ENCODE measurements around the gene THEMIS.
A peak's percentile ranks its signal among the peaks of the same experiment; 100 is the strongest.
"Not testable (repeated sequence)": the region's sequence is repeated elsewhere in the genome, so short reads cannot be mapped to it uniquely, and the experiment has no call there.

The THEMIS gene

DNA sequence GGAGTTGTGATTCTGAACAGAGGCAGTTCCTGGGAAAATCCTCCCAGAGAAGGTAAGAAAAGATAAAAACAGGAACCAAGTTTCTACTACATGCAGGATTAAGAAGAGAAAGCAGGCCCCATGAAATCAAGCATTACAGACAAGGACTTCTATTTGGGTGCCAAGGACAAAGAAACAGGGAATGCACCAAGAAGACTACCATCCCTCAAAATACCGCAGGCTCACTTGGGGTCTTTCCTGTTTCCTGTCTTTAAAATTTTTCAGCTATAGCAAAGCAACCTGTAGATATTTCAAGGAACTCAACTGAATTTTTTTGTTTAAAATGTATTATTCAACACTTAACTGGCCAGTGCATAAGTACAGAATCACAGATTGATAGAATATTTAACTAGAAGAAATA is 107.5 kb downstream of the THEMIS start:
- DNase-seq, result no peak

DNA sequence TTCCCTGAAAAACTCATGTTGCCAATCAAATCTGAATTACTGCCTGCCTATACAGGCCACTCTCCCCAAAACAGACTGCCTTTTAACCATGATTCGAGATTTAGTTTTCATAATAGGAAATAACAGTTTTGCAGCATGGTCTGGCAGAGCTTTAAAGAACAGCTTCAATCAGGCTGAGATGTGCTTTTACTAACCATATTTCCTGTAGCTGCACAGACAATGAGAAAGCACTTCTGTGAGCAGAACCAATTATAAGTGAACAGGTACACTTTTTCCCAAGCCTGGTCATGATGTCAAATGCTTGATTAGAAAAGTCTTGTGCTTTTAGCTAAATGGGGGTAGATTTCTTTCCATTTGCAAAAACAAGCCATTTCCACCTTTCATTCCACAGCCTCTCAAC is 108.2 kb downstream of the THEMIS start:
- no peak for DNase-seq

DNA sequence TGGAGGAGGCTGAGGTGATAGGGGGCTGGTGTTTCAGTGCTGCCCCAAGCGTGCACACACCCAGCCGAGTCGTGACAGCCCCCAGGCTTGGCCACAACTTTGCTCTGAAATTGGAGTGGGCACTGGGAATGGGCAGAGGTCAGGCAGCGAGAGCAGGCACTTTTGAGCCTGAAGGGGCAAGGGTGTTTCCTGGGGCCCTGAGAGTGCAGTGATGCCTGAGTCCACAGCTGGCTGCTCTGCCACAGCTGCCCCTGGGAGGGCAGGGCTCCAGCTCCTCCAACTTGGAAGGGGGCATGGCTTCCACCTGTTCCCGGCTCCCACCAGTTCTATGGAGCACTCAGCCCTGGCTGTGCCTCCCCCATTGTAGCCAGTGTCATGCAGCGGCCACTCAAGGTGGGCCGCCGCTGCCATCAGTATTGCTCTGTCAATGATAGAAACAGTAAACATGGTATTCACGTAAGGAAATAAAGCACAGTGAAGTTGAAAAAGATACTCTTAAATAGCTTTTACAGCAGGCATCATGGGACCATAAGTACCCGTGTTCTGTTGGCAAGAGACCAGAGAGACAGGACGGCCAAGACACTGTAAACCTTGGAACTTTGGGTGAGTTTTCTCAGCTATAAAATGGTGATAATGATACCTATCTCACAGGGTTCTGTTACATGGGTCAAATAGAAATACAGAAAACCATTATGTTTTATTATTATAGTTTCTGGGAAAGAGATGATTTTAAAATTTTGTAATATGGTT is 108.9 kb downstream of the THEMIS start:
- DNase-seq, result no peak

DNA sequence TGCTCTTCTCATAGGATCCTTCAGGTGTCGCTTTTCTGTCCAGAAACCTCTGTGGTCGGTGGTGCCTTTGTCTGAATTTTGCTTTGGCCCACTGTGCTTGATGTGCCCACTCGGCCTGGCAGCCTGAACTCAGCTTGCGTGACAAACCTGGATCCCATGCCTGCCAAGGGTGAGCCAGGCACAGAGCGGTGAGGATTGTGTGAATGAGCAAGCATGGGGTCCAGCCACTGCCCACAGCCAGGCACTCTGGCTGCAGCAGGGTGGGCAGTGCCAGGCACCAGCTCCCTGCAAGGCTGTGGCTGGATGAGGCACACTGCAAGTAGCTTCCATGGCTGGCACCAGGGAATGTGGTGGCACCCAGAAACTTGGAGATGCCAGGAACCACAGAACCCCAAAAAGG is 110.3 kb downstream of the THEMIS start:
- no peak for DNase-seq

DNA sequence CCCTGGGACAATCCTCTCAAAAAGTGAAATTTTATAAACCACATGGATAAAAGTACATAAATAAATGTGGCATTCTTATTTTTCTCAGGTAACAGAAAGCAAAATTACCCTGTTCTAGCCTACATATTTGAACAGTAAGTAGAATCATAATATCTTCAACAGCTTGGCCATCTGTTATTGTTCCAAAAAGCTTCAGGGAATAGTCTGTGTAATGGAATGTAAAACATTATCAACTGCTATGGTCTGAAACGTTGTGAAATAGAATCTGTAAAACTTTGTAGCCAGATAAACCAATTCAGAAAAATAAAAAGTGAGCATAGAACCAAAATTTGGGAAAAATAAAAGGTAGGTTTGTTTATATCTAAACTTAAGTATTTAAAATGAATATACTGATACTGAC is 114.7 kb downstream of the THEMIS start:
- DNase-seq, result no peak

DNA sequence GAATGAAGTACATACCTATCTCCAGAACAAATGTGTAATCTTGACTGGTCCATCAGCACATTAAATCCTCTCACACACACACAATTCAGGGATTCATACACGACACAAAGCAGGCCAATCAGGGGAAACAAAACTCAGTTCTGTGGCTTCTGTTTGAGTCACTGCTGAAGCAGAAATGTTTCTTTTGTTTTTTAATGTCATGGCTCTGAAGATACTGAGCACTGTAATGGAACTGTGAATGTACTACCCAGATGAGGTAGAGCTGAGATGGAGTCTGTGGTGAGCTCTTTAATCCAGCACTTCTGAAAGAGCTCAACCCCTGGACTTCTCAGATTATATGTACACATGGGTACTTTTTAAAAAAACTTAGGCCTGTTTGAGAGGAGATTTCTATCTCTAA is 116.4 kb downstream of the THEMIS start:
- no peak for DNase-seq

DNA sequence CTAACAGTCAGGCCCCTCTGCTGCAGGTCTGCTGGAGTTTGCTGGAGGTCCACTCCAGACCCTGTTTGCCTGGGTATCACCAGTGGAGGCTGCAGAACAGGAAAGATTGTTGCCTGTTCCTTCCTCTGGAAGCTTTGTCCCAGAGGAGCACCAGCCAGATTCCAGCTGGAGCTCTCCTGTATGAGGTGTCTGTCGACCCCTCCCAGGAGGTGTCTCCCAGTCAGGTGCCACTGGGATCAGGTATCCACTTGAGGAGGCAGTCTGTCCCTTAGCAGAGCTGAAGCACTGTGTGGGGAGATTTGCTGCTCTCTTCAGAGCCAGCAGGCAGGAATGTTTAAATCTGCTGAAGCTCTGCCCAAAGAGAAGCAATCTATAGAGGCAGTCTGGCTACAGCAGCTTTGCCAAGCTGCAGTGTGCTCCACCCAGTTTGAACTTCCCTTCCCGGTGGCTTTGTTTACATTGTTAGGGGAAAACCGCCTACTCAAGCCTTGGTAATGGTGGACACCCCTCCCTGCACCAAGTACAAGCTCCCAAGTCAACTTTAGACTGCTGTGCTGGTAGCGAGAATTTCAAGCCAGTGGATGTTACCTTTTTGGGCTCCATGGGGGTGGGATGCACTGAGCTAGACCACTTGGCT is 119.1 kb downstream of the THEMIS start:
- not testable (repeated sequence) for DNase-seq

DNA sequence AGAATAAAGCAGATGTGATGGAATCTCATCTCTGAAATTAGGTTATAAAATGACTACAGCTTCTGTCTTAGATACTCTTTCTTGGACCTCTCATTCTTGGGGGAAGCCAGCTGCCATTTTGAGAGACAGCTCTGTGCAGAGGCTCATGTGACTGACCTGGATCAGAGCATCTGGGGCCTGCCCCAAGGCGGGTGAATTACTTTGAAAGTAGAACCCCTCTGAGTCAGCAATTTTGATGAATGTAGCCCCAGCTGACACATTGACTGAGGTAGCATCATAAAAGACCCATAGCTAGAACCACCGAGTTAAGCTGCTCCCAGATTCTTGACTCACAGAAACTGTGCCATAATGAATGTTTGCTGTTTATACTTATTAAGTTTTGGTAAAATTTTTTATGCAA is 124.5 kb downstream of the THEMIS start:
- no peak for DNase-seq

DNA sequence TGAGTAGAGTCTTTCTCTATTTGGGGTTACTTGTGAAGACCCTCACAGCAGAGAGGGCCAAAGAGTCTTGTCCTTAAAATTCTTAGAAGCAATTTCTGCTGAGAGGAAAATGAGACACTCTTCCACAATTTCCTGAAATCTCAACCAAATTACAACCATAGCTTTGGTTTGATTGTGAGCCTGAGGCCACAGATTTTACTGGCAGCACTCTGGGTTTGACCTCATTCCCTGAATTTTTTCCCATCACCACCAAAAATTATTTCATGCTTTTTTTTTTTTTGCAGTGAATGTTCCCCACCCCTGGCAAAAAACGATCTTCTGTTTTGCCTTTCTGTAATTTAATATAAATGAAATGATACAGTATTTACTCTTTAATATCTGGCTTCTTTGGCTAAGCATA is 125.5 kb downstream of the THEMIS start:
- DNase-seq, result no peak

DNA sequence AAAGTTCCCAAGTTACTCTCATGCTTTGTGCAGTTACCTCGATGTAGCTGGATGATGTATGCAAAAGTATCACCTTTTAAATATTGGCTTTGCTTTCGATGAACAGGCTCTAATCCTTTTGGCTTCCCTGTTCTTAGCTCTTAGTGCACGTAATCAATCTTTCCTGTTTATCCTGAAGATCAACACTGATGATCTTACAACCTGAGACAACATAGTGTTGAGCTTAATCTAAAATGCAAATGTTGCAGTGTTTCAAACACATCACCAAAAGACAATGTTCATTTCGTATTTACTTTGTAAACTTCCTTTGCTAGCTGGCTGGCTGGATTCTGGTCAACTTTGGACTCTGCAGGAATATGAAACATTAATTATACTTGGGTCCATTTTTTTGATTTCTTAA is 132.1 kb downstream of the THEMIS start:
- no peak for DNase-seq

DNA sequence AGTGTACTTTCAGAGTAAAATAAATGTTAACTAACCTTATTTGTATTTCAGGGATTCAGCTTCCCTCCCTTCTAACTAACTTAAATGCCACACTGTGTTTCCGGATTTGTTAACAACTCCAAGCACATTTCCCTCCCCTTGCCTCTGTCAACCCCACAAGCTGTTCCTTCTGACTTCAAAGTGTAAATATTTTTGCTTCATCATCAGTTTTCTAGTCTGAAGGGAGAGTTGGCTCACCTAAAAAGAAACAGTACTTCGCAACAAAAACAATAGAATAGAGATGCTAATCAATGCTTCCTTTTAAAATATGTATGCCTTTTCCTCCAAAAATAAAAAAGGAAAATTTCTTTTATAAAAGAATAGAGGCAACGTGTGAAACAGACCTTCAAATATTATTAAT is 132.6 kb downstream of the THEMIS start:
- no peak for DNase-seq

DNA sequence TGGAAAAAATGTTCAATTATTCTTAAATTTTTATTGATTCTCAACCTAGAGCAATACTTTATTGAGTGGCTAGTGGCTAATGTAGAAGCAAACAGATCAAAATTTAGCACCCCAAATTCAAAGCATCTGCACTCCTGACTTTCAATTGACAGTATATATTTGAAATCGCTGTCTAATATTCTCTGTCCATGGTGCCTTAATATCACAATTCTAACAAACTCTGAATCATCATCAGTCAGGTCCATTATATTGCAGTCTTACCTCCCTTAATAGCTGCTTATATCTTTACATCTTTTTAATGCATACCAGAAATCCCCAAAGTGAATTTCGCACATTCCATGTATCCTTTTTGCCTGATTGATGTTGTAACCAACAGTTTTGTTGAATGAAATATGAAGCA is 134.9 kb downstream of the THEMIS start:
- no peak for DNase-seq

DNA sequence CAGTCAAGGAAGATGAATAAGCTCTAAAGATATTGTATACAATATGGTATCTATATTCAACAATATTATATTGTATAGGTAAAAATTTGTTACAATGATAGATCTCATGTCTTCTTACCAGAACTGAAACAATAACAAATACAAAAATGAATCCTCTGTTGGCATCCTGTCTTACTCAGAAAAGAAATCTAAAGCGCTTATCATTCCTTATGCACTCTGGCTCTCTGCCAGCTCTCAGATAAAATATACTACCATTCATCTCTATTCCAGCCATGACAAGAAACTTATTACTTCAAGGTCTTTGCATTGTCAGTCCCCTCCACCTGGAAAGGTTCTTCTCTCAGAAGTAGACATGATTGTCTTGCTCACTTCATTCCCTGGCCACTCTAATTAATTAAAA is 138.6 kb downstream of the THEMIS start:
- no peak for DNase-seq

DNA sequence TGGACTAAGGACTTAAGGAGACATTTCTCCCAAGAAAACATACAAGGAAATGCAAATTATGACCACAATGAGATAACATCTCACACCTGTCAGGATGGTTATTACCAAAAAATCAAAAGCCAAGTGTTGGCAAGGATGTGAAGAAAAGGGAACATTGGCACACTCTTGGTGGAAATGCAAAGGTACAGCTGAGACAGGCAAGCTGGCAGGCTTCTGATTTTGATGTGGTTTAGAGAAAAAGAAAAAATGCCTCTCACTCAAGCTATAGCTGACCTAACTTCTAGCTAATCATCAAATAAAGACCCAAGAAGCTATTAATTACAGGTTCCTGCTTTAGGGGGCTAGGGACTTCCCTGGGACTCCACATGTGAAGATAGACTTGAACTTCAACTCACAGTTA is 139.8 kb downstream of the THEMIS start:
- DNase-seq, result no peak

DNA sequence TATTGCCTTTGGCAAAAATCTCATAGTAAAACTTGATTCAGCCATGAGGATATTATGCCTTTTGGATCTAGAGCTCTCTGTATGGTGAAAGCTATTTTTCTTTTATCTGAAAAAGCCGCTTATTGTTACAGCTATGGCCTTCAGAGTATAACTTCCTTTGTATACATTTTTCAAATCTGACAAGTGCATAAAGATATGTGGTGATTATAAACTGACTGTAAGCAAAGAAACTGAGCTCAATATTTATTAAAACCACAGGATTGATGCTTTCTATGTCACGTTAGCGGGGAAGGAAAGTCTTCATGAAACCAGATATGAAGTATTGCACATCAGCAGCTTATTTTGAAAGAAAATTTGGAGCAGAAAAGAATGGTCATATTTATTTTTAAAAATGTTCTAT is 151.8 kb downstream of the THEMIS start:
- no peak for DNase-seq

DNA sequence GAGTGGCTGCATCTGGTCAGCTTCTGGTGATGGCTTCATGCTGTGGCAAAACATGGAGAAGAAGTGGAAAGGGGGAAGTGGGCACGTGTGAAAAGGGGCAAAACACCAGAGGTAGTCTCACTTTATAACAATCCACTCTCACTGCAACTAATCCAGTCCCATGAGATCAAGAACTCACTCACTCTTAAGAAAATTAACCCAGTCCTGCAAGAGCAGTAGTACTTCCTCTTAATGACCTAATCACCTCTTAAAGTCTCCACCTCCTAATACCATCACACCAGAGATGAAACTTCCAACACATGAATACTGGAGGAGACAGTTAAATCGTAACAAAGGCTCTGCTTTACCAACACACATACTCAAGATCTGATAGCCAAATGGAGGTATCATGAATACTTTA is 152.6 kb downstream of the THEMIS start:
- no peak for DNase-seq

DNA sequence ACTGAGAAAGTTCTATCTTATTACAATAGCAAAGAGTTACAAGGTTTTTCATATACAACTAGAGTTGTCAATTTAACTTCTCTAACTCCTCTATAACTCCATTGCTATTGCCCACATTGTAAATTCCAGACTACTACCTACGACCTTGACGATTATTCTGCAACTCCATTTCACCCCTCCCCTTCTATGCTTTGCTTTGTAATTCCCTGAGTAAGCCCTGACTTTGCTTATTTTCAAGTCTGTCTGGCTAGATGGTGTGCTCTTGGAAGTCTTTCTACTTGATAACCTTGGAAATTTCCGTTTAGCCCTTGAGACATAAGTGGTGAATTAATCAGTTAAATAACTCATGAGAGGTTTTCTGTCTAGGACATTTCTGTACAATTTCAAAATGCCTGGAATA is 162.4 kb downstream of the THEMIS start:
- DNase-seq, result no peak

DNA sequence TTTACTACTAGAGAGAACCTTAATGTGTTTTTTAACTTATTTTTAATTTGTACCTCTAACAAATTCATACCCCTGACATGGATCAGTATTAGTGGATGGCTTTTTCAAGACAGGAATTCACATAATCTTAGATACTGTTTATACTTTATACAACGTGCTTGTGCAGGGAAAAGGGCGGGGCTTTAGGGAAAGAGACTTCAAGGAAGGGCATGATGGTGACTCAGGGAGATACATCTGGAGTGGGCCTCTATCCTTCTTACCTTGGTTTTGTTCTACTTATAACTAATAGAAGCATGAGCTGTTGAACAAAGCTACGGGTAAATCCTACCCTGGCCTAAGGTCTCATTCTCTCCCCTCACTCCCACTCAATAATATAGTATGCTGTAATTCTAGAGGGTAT is 163.1 kb downstream of the THEMIS start:
- DNase-seq, result no peak

DNA sequence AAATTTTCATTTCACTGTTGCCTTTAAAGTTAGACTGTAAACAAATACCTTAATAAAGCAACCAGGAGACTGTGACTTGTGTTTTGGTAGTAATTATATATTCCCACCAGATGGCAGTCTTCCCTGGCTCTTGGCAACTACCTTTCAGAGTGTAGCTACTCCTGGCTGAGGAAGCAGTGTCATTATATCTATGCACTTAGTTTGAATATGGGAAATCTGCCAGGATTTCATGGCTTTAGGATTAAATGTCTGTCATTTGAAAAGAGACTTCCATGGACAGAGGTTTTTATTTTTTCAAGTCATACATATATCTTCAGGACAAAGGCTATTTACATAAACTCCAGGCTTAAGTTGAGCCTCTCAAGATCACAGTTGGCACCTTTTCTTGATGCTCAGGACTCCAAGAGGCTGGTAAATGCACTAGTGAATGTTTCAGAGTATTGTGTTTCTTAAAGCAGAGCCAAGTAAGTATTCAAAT is 163.8 kb downstream of the THEMIS start:
- DNase-seq, result peak; percentile 64

DNA sequence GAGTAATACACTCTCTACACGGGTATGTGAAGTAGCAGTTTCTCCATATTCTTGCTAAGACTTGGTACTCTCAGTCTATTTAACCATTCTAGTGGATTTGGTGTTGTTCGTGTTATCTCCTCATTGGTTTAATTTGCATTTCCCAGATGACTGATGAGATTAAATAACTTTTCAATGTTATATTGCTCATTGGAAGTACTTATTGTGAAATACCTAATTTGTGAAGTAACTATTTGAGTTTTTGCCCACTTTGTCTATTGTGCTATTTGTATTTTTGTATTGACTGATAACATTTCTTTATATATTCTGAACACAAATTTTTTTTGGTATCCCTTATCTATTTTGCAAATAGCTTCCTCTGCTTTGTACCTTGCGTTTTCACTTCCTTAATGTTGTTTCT is 167.9 kb downstream of the THEMIS start:
- no peak for DNase-seq

DNA sequence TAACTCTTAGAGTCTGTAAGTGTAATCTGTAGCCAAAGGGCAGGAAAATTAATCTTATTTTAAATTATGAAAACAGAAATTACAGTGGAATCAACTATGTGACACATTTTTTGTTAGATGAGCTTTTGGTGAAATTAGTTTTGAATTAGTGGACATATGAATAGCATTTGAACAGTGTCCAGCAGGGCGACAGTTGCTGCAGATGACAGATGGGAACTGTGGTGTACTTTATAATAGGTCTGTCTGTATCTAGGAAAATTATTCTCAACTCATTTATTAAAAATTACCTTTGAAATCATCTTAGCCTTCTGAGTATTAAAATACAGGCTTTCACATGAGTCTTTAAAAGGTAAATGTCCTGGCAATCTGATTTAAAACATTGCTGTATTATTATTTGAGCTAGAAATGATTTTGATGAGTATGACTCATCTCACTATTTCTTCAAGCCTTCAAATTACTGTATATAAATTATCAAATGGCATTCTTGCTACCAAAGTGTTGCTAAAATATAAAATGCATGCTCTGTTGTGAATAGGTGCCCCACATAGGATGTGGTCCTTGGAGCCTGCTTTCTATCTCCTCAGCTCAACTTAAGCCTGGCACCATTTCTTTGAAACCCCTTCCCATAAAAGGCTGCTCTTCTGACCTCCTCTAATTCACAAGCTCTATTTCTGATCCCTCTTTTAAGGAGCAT is 173.5 kb downstream of the THEMIS start:
- no peak for DNase-seq

DNA sequence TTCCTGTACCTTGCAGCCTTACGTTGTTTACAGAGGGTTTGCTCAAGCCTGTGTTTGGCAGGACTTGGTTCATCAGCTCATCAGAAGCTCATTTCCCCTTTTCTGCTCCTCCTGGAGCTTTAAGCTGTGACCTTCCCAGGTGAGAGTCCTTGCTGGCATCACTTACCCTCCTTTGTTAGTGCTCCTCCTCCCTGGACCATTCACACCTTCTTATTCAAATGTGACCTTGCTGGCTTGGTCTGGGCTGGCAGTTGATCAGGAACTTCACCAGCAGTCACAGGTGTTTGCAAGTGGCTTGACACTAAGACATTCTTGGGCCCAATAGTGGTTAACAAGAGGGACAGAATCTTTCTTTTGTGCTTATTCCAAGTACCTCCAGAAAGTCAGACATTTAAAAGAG is 175.0 kb downstream of the THEMIS start:
- no peak for DNase-seq

DNA sequence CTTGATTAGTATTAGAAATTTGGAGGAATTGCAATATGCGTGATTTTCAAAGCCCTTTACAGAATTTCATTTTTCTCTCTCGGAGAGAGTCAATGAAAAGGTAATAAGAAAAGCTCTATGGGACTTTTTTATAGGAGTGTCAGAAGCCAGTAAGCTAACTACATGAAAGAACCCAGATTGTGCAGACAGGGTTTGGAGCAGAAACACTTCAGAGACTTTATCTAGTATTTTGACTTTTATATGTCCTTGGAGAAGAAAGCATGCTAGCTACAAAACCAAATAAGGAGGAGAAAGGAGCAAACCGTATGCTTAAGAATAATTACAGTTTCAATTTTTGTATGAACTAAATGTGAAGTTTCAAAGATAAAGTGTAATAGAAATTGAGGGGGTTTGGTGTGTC is 182.2 kb downstream of the THEMIS start:
- DNase-seq, result no peak

DNA sequence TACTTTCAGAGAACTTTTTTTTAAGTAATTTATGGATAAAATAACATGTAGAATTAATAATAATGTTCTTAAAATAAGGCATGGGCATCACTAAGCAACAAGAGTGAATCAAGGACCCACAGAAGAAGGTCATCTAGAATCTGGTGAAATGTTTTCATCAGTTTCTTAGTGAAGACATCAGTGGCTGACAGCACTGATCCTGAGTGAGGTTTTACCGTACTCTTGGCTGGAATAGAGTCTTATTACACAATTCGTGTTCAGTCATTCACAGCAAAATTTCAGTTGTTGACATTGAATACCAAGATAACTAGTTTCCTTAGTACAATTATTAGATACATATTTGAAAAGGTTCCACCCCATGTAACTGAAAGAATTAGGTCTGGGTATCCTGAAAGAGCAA is 183.5 kb downstream of the THEMIS start:
- DNase-seq, result no peak

Data from midbrain (tissue), 1 donor.